Measurements from ENCODE around the gene ZNF480. TPM values are rescaled to one million over a fixed set of nuclear protein-coding genes. Genes with fewer than 3 reads are reported as not detected.

The ZNF480 gene
- total RNA-seq = 3.9 and 7.1 TPM in 2 replicates

DNA sequence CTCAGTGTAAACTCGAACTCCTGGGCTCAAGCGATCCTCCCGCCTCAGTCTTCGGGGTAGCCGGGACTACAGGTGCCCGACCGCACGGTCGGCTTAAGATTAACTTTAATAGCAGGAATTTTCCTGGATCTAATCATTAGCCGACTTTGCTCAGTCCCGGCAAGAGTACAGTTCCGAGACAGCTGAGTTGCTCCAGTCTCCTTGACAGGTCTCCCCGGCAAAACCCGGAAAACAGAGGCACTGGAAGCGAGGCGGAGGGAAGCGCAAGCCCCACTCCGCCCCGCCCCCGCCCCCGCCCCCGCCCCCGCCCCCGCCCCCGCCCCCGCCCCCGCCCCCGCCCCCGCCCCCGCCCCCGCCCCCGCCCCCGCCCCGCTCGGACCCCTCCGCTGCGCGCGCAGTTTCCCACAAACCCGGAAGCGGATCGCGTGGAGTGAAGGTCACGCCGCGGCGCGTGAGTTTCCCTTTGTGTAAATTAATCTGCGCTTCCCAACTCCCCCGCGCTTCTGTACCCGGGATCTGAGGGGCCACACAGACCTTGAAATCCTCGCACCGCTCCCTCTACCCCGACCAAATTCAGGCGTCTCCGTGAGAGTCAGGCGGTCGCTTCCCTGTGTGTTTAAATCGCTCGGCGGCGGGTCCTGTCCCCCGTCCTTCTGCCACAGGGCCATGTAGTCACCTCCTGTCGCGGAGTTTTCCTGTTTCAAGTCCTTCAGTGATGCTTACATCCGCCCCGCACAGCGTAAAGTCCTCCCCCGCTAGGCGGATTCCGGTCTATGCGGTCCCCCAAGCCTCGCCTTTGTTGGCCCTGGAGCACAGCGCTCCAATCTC, at the start of gene ZNF480:
TSS of gene ZNF480 (plus strand) at position 397 of the 828 bp plus-strand sequence. CDS start 3,244 bp downstream, outside the sequence.

DNA sequence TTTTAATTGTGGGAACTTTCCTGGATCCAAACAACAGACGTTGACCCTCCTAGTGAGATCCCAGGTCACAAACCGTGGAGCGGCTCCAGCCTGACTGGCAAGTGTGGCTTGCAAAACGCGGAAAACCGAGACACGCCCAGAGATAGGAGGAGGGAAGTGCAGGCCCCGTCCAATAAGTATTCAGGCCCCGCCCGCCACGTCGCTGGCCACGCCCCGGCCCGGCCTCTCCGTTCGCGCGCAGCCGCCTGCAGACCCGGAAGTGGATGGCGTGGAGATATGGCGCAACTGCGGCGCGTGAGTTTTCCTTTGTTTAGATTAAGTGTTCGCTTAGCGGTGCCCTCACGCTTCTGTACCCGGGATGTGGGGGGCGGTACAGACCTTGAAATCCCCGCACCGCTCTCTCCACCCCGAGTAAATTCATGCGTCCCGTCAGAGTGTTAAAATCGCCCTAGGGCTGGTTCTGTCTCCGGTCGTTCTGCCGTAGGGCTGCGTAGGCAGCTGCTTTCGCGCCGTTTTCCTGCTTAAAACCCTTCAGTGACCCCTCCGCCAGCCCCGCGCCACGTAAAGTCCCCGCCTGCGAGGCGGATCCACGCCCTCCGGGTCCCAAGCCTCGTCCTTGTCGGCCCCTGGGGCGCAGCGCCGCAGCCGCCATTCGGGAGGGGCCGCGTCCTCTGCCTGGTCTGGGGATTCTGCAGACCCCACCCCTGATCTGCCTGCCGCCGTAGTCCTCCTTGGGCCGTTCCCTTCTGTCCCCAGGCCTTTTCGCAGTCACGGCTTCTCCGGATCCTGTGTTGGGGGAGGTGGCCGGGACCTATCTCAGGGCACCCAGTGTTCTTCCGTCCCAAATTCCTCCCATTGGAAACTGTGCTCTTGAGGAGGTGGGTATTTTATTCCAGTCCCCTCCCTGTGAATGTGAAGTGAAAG, 27.4 kb upstream of the ZNF480 start, which contains the start of gene ZNF766:
TSS of gene ZNF766 (plus strand) at position 250 of the 924 bp plus-strand sequence. CDS start at position 277, 27 bp downstream.

DNA sequence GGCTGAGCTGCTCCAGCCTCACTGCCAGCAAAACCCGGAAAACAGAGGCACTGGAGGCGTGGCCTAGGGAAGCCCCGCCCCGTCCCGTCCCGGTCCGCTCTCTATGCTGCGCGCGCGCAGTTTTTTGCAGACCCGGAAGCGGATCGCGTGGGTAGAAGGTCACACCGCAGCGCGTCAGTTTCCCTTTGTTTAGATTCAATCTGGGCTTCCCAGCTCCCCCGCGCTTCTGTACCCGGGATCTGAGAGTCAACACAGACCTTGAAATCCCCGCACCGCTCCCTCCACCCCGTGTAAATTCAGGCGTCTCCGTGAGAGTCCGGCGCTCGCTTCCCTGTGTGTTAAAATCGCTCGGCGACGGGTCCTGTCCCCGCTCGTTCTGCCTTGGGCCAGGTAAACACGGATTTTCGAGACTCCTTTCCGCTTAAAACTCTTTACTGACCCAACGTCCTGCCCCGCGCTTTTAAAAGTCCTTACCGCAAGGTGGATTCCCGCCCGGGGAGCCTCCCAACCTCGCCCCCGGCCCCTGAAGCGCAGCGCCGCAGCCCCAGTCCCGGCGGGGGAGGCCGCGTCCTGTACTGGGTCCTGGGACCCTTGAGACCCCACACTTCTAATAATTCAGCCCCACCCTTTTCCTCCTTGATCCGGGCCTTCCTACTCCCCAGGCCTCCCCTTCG, 39.3 kb downstream of the ZNF480 start, which contains the start of gene ZNF610:
TSS of gene ZNF610 (plus strand) at position 127 of the 674 bp plus-strand sequence. CDS start 12,930 bp downstream, outside the sequence.

DNA sequence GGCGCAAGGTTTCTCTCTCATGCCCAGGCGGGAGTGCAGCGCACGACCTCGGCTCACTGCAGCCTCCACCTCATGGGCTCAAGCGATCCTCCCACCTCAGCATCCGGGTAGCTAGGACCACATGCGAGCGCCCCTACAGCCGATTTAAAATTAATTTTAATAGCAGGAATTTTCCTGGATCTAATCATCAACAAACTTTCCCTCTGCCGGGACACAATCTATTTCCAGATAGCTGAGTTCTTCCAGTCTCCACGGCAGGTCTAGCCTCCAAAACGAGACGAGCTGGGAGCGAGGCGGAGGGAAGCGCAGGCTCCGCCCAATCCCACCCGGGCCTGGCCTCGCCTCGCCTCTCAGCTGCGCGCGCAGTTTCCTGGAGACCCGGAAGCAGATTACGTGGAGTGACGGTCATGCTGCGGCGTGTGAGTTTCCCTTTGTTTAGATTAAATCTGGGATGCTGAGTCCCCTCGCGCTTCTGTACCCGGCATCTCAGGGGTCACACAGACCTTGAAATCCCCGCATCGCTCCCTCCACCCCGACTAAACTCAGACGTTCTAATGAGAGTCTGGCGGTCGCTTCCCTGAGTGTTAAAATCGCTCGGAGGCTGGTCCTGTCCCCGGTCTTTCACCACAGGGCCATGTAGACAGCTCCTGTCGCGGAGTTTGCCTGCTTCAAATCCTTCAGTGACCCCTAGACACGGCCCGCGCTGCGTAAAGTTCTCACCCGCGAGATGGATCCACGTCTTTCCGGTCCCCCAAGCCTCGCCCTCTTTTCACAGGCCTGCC, 72.8 kb downstream of the ZNF480 start, which contains the start of gene ZNF880:
TSS of gene ZNF880 (plus strand) at position 365 of the 782 bp plus-strand sequence. CDS start at position 408, 43 bp downstream.

Other genes with a start within 250 kb of the ZNF480 start
- gene ZNF432, start 248.3 kb upstream of the ZNF480 start, total RNA-seq = 5.4 and 8.5 TPM in 2 replicates
- 9.3 and 14.6 TPM in 2 replicates for gene ZNF841, start 201.4 kb upstream of the ZNF480 start, total RNA-seq
- gene ZNF616, start 157.2 kb upstream of the ZNF480 start, total RNA-seq = 7.2 and 10.7 TPM in 2 replicates
- 7.3 and 11.1 TPM in 2 replicates for gene ZNF836, start 125.5 kb upstream of the ZNF480 start, total RNA-seq
- gene PPP2R1A, start 107.1 kb upstream of the ZNF480 start, total RNA-seq = 85.4 and 96.3 TPM in 2 replicates
- gene ZNF766, start 27.6 kb upstream of the ZNF480 start, total RNA-seq = 9.3 and 11.3 TPM in 2 replicates
- gene ZNF610, start 39.1 kb downstream of the ZNF480 start, total RNA-seq = 1.2 and 2.0 TPM in 2 replicates
- gene ZNF880, start 72.8 kb downstream of the ZNF480 start, total RNA-seq = 20.6 and 25.8 TPM in 2 replicates
- gene ZNF528, start 100.7 kb downstream of the ZNF480 start, total RNA-seq = 8.3 and 14.4 TPM in 2 replicates
- not detected in 2 replicates for gene ZNF534, start 132.0 kb downstream of the ZNF480 start, total RNA-seq
- 0.54 and 1.1 TPM in 2 replicates for gene ZNF578, start 156.4 kb downstream of the ZNF480 start, total RNA-seq
- 10.3 and 15.8 TPM in 2 replicates for gene ZNF808, start 230.5 kb downstream of the ZNF480 start, total RNA-seq

Measured in dermis lymphatic vessel endothelial cell (primary cell).